Stimulated activated CD4-positive, alpha-beta T cell treated with anti-CD3 and anti-CD28 coated beads, Interleukin-4, amount 100 ng/mL, for 24 hours (primary cell): ENCODE data around the gene DYRK4.
A peak's percentile ranks its signal among the peaks of the same experiment; 100 is the strongest.

ENCODE experiments used
- DNase-seq: peaks from one replicate; pipeline ENCODE4 v3.0.0-alpha.2; 2020

Gene DYRK4

GRCh38 chr12:4564818-4565217, 2.8 kb downstream of the DYRK4 start:
- no peak for DNase-seq

DNA sequence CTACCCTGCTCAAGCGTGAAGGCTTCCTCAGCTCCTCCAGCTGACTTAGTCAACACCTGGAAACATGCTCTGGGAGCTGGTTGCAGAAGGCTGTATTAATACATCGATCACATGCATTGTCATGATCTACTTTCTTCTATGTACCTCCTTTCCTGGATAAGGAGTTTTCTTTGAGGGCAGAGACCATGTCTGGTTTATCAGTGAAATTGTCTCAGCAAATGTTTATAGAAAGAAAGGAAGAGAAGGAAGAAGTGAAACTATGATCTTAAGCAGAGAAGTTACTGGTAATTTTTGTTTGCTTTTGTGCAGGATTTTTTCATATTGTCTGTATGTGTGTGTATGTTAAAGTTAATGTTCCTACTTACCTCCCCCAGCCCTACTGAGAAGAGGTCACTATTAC, 4.5 kb downstream of the DYRK4 start:
- DNase-seq, result no peak

DNA sequence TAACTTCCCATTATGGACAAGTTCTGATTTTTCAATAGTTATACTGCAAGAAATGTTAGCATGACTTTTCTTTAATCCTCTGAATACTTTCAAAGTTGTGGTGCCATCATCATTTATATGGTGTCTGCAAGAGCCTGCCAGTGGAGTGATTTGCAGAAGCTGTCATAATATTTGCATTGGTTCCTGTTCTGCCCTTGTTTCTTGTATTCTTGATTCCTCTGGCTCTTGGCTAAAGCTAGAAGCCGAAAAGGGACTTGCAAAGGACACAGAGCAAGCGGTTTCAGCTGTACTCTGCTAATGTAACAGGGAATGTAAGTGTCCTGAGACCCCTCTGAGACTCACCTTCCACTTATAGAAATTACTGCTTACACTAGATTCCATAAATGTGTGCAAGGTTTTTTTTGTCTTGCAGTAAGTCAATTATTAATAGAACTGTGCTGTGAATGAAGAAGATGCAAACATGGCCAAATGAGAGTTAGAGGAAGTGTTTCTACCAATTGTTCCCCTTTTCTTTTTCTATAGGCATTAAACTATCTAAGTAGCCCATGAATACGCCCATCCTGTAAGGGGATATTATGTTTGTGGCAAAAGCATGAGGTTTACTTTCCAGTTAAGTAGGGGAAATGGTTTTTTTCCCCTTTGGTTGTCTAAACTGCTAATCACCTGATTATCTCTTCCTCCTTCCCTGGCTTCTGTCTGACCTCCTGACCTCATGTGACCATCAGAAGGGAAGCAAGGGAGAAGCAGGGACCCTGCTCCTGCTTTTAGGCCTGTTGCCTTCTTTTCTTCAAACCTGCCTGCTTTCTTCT, 5.3 kb downstream of the DYRK4 start:
- DNase-seq, result no peak

- DNase-seq, result no peak
Measured at GRCh38 chr12:4569261-4569660, 7.3 kb downstream of the DYRK4 start.

GRCh38 chr12:4572680-4573079, 10.7 kb downstream of the DYRK4 start:
- no peak for DNase-seq

DNA sequence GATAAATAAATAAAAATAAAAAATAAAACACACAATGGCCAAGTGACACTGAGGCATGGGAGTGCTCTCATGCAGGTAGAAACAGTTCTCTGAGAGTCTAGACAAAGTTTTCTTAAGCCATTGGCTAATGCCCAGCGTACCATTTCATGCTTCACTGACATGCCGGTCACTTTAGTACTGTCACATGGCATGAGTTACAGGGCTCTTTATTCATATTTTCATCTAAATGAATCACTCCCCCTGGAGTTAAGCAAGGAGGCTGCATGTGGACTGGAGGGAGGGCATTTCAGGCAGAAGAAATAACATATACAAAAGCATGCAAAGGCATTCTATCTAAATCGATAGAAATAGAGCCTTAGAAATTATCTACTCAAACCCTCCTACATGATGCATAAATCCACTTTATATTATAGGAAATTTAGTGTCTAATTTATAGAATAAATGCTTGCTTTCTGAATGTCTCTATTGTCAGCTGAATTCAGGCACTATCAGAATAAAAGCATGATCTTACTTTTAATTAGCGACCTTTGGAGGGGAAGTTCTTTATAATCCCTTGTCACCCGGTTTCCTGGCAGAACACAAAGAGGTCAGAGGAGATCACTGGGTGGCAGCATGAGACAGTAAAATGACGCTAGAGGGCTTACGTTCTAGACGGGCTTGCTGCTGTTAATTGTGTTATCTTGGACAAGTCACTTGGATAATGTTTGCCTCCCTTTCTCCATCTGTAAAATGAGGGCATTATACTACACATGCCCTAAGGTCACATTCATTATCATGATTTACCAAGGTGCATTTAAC, 17.5 kb downstream of the DYRK4 start:
- no peak for DNase-seq

- DNase-seq, result no peak
Measured at GRCh38 chr12:4580281-4580688, 18.3 kb downstream of the DYRK4 start.

DNA sequence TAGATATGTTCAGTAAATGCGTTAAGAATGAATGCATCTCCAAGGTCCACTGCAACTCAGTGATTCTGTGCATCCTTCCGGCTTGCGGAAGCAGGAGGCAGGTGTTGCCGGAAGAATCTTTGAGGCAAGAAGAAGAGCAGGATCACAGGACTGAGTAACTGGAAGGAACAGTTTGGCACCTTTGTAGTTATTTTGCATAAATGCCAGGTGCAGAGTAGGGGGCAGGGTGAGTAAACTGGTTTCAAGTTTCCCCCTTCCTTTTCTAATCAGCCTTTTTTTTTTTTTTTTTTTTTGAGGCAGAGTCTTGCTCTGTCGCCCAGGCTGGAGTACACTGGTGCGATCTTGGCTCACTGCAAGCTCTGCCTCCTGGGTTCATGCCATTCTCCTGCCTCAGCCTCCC, 22.3 kb downstream of the DYRK4 start:
- no peak for DNase-seq

DNA sequence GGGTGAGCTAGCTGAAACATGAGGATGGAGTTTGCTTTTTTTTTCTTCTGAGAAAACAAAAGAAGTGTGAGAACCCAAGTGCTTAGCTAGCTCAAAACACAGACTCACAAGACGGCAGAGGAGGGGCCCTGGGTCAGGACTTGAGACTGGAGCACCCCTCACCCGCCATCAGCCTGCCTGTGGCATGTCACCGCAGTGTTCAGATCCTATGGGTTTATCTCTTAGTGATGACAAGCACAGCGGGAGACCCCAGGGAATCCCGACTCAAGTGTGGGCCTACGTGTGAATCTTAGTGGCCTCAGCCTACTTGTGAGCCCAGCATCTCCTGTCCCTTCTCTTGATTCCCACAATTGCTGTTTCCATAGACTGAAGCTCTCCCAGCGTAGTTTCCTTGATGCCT, 22.9 kb downstream of the DYRK4 start:
- DNase-seq, result no peak

GRCh38 chr12:4586500-4586899, 24.5 kb downstream of the DYRK4 start:
- no peak for DNase-seq

GRCh38 chr12:4587108-4587507, 25.1 kb downstream of the DYRK4 start:
- DNase-seq, result no peak

DNA sequence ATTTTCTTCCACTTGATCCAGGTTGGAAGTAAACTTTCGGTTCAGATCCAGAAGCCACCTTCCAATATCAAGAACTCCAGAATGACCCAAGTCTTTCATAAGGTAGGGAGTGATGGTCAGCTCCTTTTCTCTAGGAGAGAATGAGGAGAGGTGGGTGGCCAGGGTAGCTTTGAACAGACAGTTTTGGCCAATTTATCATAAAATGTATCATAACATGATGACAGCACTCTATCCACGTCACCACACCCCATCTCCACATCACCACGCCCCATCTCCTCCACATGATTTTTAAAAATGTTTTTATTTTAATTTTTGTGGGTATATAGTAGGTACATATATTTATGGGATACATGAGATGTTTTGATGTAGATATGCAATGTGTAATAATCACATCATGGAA, 26.9 kb downstream of the DYRK4 start:
- DNase-seq, result no peak

DNA sequence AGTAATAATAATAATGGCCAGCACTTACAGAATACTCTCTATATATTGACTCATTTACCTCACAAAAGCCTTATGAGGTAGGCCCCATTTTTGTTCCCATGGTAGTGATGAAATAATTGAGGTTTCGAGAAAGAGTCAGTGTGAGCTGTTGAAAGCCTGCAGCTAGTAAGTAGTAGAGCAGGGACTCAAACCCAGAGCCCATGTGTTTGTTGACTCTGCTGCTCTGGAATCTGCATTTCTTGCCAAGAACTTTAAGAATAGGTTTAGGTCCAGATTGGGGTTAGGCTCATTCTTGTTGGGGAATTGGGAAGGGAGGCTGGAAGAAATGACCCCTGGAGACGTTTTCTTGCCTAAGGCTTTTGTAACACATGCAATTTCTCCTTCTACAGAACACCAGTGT, 27.9 kb downstream of the DYRK4 start:
- no peak for DNase-seq

DNA sequence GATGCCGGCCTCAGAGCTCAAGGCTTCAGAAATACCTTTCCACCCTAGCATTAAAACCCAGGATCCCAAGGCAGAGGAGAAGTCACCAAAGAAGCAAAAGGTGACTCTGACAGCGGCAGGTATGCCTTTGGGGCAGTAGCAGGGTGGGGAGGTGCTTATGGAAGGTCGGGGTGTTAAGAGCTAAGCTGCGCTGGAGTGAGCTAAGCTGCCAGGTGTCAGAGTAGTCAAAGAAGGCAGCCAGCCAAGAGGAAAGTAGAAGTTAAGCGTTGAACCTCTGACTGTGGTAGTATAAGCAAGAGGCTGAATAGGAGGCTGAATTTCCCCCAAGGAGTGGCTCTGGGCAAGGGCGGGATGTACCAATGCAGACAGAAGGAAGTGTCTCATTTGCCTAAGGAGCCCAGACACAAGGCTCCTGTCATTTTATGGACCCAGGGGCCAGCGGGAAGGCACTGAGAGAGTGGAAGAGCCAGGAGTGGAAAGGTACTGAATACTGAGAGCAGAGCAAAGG, 29.2 kb downstream of the DYRK4 start:
- DNase-seq, result no peak

GRCh38 chr12:4595881-4596280, 33.9 kb downstream of the DYRK4 start:
- no peak for DNase-seq

DNA sequence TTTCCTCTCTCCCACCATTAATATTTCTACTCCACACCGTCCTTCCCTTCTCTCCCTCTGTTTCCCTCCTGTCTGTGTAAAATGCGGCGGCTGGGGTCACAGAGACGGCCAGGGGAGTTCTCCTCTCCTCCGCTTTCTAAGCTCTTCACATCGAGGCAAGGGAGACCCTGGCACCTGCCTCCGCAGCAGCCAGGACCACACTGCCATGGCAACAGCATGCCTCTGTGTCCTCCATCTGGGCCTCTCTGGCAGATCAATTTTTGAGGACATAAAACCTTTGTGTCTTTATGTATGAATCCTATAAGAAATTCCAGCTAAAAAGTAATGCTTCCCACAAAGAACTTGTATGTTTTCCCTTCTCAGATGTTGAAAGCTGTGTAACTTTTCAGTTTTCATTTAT, 41.4 kb downstream of the DYRK4 start:
- DNase-seq, result no peak

- DNase-seq, result no peak
Measured at GRCh38 chr12:4603946-4604345, 41.9 kb downstream of the DYRK4 start.

GRCh38 chr12:4604684-4605193, 42.7 kb downstream of the DYRK4 start:
- peak; percentile 84 for DNase-seq

DNA sequence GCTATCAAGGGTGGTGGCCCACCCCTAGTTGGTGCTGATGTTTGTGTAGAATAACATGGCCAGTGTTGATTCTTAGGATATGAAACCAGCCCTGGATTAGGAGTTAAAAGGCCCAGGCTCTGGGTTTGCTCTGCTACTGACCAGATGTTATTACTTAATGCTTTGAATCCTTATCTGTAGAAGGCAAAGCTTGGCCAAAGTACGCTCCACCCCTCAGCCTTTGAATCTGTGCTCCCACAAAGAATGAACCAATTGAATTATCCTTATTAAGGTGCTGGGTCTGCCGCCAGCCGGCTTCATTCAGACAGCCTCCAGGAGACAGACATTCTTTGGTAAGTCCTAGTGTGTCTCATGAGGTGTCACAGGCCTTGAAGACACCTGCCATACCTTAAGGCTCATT, 45.0 kb downstream of the DYRK4 start:
- DNase-seq, result no peak

GRCh38 chr12:4609071-4609470, 47.1 kb downstream of the DYRK4 start:
- no peak for DNase-seq

DNA sequence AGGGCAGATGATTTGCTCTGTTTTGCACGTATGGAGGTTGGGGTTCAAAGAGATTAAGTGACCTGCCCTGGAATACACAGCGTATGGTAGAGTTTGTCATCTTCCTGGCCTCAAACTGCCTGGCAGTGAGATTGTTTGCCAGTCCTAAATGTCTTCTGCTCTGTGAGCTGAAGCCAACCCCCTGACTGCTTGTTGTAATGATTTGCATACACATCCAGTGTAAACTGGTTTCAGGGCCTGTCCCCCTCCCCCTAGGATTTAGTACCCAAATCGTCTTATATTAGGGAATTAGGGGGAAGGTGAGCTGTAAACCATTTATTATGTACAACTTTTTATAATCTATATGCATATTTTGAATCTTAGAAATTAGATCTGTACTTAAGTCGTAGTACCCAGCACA, 48.5 kb downstream of the DYRK4 start:
- no peak for DNase-seq

DNA sequence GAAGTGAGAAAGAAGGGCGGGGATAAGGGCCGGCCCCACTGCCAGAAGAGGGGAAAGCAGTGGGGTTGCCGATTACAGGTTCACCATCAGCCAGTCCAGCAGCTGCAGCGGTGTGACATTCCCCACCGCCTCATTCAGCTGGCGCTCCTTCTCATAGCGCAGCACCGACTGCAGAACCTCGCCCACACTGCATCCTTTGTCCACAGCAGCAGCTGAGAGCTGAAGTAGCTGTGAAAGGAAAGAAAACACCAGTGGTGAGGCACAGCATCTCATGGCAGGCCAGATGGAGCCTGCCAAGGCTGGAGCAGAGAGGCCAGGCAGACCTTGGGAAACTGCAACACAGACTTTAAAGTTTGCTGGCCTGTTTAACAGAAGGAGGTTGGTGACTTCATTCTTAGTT, 53.7 kb downstream of the DYRK4 start:
- no peak for DNase-seq

DNA sequence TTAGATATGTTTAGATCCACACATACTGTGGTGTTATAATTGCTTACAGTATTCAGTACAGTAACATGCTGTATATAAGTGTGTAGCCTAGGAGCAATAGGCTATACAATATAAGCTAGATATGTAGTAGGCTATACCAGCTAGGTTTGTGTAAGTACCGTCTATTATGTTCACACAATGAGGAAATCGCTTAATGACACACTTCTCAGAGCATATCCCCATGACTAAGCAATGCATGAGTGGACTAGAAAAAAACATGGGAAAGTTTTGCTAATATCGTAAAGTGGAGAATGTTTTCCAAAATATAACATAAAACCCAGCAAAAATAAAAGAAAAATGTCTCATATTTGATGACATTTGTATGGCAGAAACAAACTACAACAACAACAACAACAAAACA, 59.5 kb downstream of the DYRK4 start:
- DNase-seq, result no peak

GRCh38 chr12:4626543-4626942, 64.5 kb downstream of the DYRK4 start:
- DNase-seq, result no peak
